HepG2 (cell line): ENCODE results near the gene TCERG1L. TPM values are rescaled to one million over a fixed set of nuclear protein-coding genes. Genes with fewer than 3 reads are reported as not detected.

Experiments
- ATAC-seq: fragments of 200-7000 bp; cut with Tn5 transposase; 3 replicates; pipeline ENCODE4 v1.9.1; 2020; ENCODE audit warnings: mild to moderate bottlenecking, moderate library complexity
- BruUV-seq: library from RNA; stranded (reverse); fragments of 400-500 nt; replicated peaks from 2 replicates; lab custom pipeline; 2021; lab: Mats Ljungman, UMichigan
- CTCF ChIA-PET: fragments of 300-600 bp; formaldehyde crosslinking; extraction: SDS; loops from one replicate; lab custom pipeline; 2021; ENCODE audit warnings: low total read pairs, inconsistent platforms, low intra/inter-chr PET ratio; lab: Yijun Ruan, JAX
- POLR2A ChIA-PET: fragments of 350-600 bp; sonication (Branson Sonifier 250); formaldehyde crosslinking; loops from one replicate; lab custom pipeline; 2020; ENCODE audit warnings: antibody characterized with exemption, inconsistent platforms; lab: Yijun Ruan, JAX
- DNase-seq: peaks from one replicate; pipeline ENCODE4 v3.0.0-alpha.2; 2015; ENCODE audit warnings: low spot score
- FAIRE-seq: peaks from 3 replicates; lab custom pipeline; 2011; peaks lifted over from hg19 to GRCh38; lab: Jason Lieb, UNC
- H2AFZ ChIP-seq: one replicate; pipeline ENCODE4 v1.6.1; 2011; ENCODE audit warnings: low read length, inconsistent platforms
- H3K27ac ChIP-seq: fragments of 300-600 bp; 3 replicates; pipeline ENCODE4 v1.8.0; 2011; ENCODE audit warnings: mixed run types, mild to moderate bottlenecking, mixed read lengths, low read length, inconsistent platforms; ENCODE audit not compliant: insufficient read depth; ENCODE audit errors: extremely low read length
- H3K27me3 ChIP-seq, 2 experiments: fragments of 200-600 bp in 1 of 2; 2 replicates in 1 of 2; 3 replicates in 1 of 2; pipeline versions ENCODE4 v1.6.0 to v1.8.0; 2011; ENCODE audit warnings: low read length in 2 of 2, mild to moderate bottlenecking in 2 of 2, moderate library complexity in 2 of 2, inconsistent platforms in 1 of 2; ENCODE audit not compliant: insufficient read depth in 2 of 2, control insufficient read depth in 1 of 2
- H3K36me3 ChIP-seq, 2 experiments: fragments of 200-600 bp in 1 of 2; replicated peaks in 1 of 2; 2 replicates in 1 of 2; 3 replicates in 1 of 2; pipeline versions ENCODE4 v1.5.1 to v1.8.0; 2011; ENCODE audit warnings: low read length in 2 of 2, inconsistent platforms in 1 of 2; ENCODE audit not compliant: insufficient read depth in 2 of 2, control insufficient read depth in 1 of 2
- H3K4me1 ChIP-seq: 2 replicates; pipeline ENCODE4 v1.5.1; 2012; ENCODE audit warnings: low read length, inconsistent platforms; ENCODE audit not compliant: insufficient read depth
- H3K4me2 ChIP-seq: 2 replicates; pipeline ENCODE4 v1.6.0; 2011; ENCODE audit warnings: low read depth, low read length, inconsistent platforms
- H3K4me3 ChIP-seq, 3 experiments: fragments of 200-600 bp in 1 of 3; sonication (generic), shearing (Covaris generic) in 1 of 3; replicated peaks in 1 of 3; 2 replicates each; pipeline ENCODE4 v1.5.1; 2011 to 2016; ENCODE audit warnings: low read length in 3 of 3, inconsistent platforms in 2 of 3, low read depth in 2 of 3, mild to moderate bottlenecking in 2 of 3, control low read depth in 1 of 3, mixed read lengths in 1 of 3; ENCODE audit not compliant: insufficient read depth in 1 of 3
- H3K79me2 ChIP-seq: one replicate; pipeline ENCODE4 v1.6.1; 2011; ENCODE audit warnings: low read length, inconsistent platforms; ENCODE audit not compliant: insufficient read depth
- H3K9ac ChIP-seq: 2 replicates; pipeline ENCODE4 v1.6.0; 2011; ENCODE audit warnings: mild to moderate bottlenecking, low read depth, low read length, inconsistent platforms; ENCODE audit not compliant: insufficient read depth
- H3K9me3 ChIP-seq: 2 replicates; pipeline ENCODE4 v1.5.1; 2012; ENCODE audit warnings: mild to moderate bottlenecking, low read length
- H4K20me1 ChIP-seq: 2 replicates; pipeline ENCODE4 v1.6.0; 2011; ENCODE audit warnings: inconsistent platforms, mild to moderate bottlenecking, low read length, moderate library complexity; ENCODE audit not compliant: insufficient read depth
- AKNA ChIP-seq: sonication (generic); formaldehyde crosslinking; IDR thresholded peaks from 2 replicates; pipeline ENCODE4 v1.4.0; 2020; ENCODE audit warnings: missing genetic modification reagents, borderline replicate concordance
- CERS6 ChIP-seq: sonication (generic); formaldehyde crosslinking; IDR thresholded peaks from 2 replicates; pipeline ENCODE4 v1.5.0; 2020; ENCODE audit warnings: missing genetic modification reagents
- FOXP1 ChIP-seq, 2 experiments: fragments of 450-650 bp in 1 of 2; IDR thresholded peaks; 2 replicates each; pipeline ENCODE4 v1.6.1; 2017 to 2018; ENCODE audit warnings: antibody characterized with exemption in 1 of 2
- GTF2F1 ChIP-seq: fragments of 150-350 bp; IDR thresholded peaks from 2 replicates; pipeline ENCODE4 v1.6.1; 2014; ENCODE audit warnings: low read length
- NCOA1 ChIP-seq: sonication (generic); formaldehyde crosslinking; IDR thresholded peaks from 2 replicates; pipeline ENCODE4 v1.9.0; 2021; ENCODE audit warnings: missing genetic modification reagents
- NR0B2 ChIP-seq: sonication (generic); formaldehyde crosslinking; IDR thresholded peaks from 2 replicates; pipeline ENCODE4 v1.4.0; 2020; ENCODE audit warnings: mild to moderate bottlenecking, missing genetic modification reagents
- ZBTB33 ChIP-seq: sonication (generic); formaldehyde crosslinking; IDR thresholded peaks from 2 replicates; pipeline ENCODE4 v1.4.0; 2020; ENCODE audit warnings: missing genetic modification reagents
- ZKSCAN1 ChIP-seq: fragments of 150-350 bp; IDR thresholded peaks from 2 replicates; pipeline ENCODE4 v1.6.1; 2014; ENCODE audit warnings: low read length
- ZNF20 ChIP-seq: sonication (generic); formaldehyde crosslinking; IDR thresholded peaks from 2 replicates; pipeline ENCODE4 v1.4.0; 2020; ENCODE audit warnings: mild to moderate bottlenecking, moderate library complexity, missing genetic modification reagents
- ZNF350 ChIP-seq: sonication (generic); formaldehyde crosslinking; IDR thresholded peaks from 2 replicates; pipeline ENCODE4 v1.4.0; 2020; ENCODE audit warnings: mild to moderate bottlenecking, low read depth, missing genetic modification reagents, borderline replicate concordance
- ZNF382 ChIP-seq: sonication (generic); formaldehyde crosslinking; IDR thresholded peaks from 2 replicates; pipeline ENCODE4 v1.5.0; 2020; ENCODE audit warnings: missing genetic modification reagents, mild to moderate bottlenecking, borderline replicate concordance
- ZNF839 ChIP-seq: sonication (generic); formaldehyde crosslinking; IDR thresholded peaks from 2 replicates; pipeline ENCODE4 v1.4.0; 2020; ENCODE audit warnings: missing genetic modification reagents, mild to moderate bottlenecking, borderline replicate concordance
- ZSCAN21 ChIP-seq: sonication (generic); formaldehyde crosslinking; IDR thresholded peaks from 2 replicates; pipeline ENCODE4 v1.8.0; 2022; ENCODE audit warnings: mild to moderate bottlenecking, missing genetic modification reagents, moderate library complexity, borderline replicate concordance
- whole genome bisulfite sequencing: methylation state at CpG from one replicate; pipeline ENCODE4 v1.1.6; 2017; ENCODE audit warnings: low lambda C conversion rate; 5-methylcytosine and 5-hydroxymethylcytosine counted together
- in situ Hi-C: cut with HindIII; loops from 2 replicates; pipeline ENCODE4 v1.10.0; 2017; ENCODE audit warnings: low pct_unique_long_range_greater_than_20kb; ENCODE audit not compliant: extremely low pct_ligation_motif_present
- intact Hi-C: fragments of 100-400 bp; cut with micrococcal nuclease; formaldehyde crosslinking; loops from one replicate; pipeline ENCODE4 v1.10.0; 2022; ENCODE audit not compliant: unreplicated experiment
- polyA plus RNA-seq, 8 experiments: library from polyadenylated mRNA; depleted of rRNA in 3 of 8; stranded (reverse) in 7 of 8; unstranded in 1 of 8; fragments of >200 nt; fragmentation: Illumina TruSeq in 4 of 8; extraction: Trizol in 4 of 8; gene quantifications; 2 replicates each; pipeline versions ENCODE4 v1.2.1 to v1.2.3, GENCODE V29; 2011 to 2016; ENCODE audit warnings: low read depth in 4 of 8, missing spikeins in 1 of 8, mixed read lengths in 1 of 8; ENCODE audit not compliant: insufficient read depth in 1 of 8
- total RNA-seq, 5 experiments: library from RNA; depleted of rRNA; stranded (reverse); fragments of >200 nt; fragmentation: Illumina TruSeq; extraction: Trizol; gene quantifications; 2 replicates each; pipeline ENCODE4 v1.2.3, GENCODE V29; 2016; ENCODE audit warnings: low read depth in 1 of 5

Gene TCERG1L
- total and polyA plus RNA-seq, 2 of the 13 experiments (the other 11 are each of a cell fraction or from before 2014, with no cell fraction given): not detected

- 0 out of 2 replicates have a peak, but pooled peaks have one; percentile 13 for TF ChIP-seq ZBTB33 (CRISPR knock-in tag)
- TF ChIP-seq, all 625 proteins: peak for 1
These were observed 228.5 kb downstream of the TCERG1L start (continued) for GRCh38 chr10:131082991-131083481.

- no peak for ATAC-seq
- WGBS: 37% methylated on average over 9 of the region's 13 CpGs
- no peak for TF ChIP-seq ZNF350 (CRISPR knock-in tag)
- TF ChIP-seq ZNF382 (CRISPR knock-in tag): no peak
- no peak for TF ChIP-seq ZNF20 (CRISPR knock-in tag)
- no peak for TF ChIP-seq ZSCAN21 (CRISPR knock-in tag)
- TF ChIP-seq FOXP1 (IDR thresholded peaks at IDR 0.05): no peak
- TF ChIP-seq FOXP1 (CRISPR knock-in tag; IDR thresholded peaks at IDR 0.05): no peak
- TF ChIP-seq NR0B2 (CRISPR knock-in tag): no peak
- TF ChIP-seq NCOA1: no peak
- no peak for TF ChIP-seq AKNA
- TF ChIP-seq CERS6: no peak
- no peak for TF ChIP-seq GTF2F1
- TF ChIP-seq ZKSCAN1: no peak
- no peak for TF ChIP-seq ZNF839 (CRISPR knock-in tag)
These were observed 229.2 kb downstream of the TCERG1L start for GRCh38 chr10:131082201-131082850.

More at GRCh38 chr10:131082201-131082850, 229.2 kb downstream of the TCERG1L start:
- intact Hi-C loops: no loop called here
- POLR2A ChIA-PET: interaction anchor here (1.3 kb wide), 1 partner anchor 972 kb away, joined by 4 read pairs; the partner anchor contains the start of gene C10orf143
- Histone ChIP-seq H3K27ac (no peak overlapping the region), H3K4me2 (no peak overlapping the region), H3K9me3 (no peaks in the 10 kb centered on the region), H3K27me3 (peaks cover 2 to 56% of the 10 kb centered on the region in 2 experiments; a peak in 4 of 5 replicates), H3K79me2 (no peaks in the 10 kb centered on the region), H3K36me3 (no peaks in the 10 kb centered on the region), H3K9ac (no peak overlapping the region), H2AFZ (no peak overlapping the region), H4K20me1 (no peaks in the 10 kb centered on the region; the same call in 1 of the 2 replicates), H3K4me3 (no peak overlapping the region), H3K4me1 (peaks cover 20% of the 10 kb centered on the region)
- DNase-seq (no peak), FAIRE-seq (no peak)
- CTCF ChIA-PET: no interaction called here
- no TSS peak for BruUV-seq
- in situ Hi-C loops: no loop called here
